Spleen (tissue), 11 donors: ENCODE data around the gene RPA1. TPM values are rescaled to one million over a fixed set of nuclear protein-coding genes. Genes with fewer than 3 reads are reported as not detected.
"Not testable (repeated sequence)": the region's sequence is repeated elsewhere in the genome, so short reads cannot be mapped to it uniquely, and the experiment has no call there.

Experiments used
- DNase-seq: peaks from one replicate; pipeline ENCODE4 v3.0.0-alpha.2; 2020
- H3K27ac ChIP-seq, 8 donors: fragments of 200-600 bp; sonication (generic) in 7 of 8; 1 replicate in 4 of 8; 2 replicates in 4 of 8; pipeline versions ENCODE4 v1.5.0 to v1.8.0; 2016 to 2021; ENCODE audit warnings: inconsistent platforms in 4 of 8, mild to moderate bottlenecking in 4 of 8, moderate library complexity in 1 of 8
- H3K27me3 ChIP-seq, 7 donors: fragments of 200-600 bp; sonication (generic) in 6 of 7; replicated peaks in 1 of 7; 1 replicate in 4 of 7; 2 replicates in 3 of 7; pipeline versions ENCODE4 v1.5.0 to v1.8.0; 2016 to 2021; ENCODE audit warnings: inconsistent platforms in 3 of 7, mild to moderate bottlenecking in 1 of 7
- H3K36me3 ChIP-seq, 6 donors: fragments of 200-600 bp; sonication (generic) in 5 of 6; 1 replicate in 4 of 6; 2 replicates in 2 of 6; pipeline versions ENCODE4 v1.5.0 to v1.8.0; 2016 to 2021; ENCODE audit warnings: inconsistent platforms in 2 of 6
- H3K4me1 ChIP-seq, 6 donors: fragments of 200-600 bp; sonication (generic) in 5 of 6; 1 replicate in 3 of 6; 2 replicates in 3 of 6; pipeline versions ENCODE4 v1.5.0 to v1.8.0; 2016 to 2021; ENCODE audit warnings: inconsistent platforms in 3 of 6
- H3K4me3 ChIP-seq, 8 donors: fragments of 200-600 bp; sonication (generic) in 7 of 8; 1 replicate in 4 of 8; 2 replicates in 4 of 8; pipeline versions ENCODE4 v1.5.0 to v1.8.0; 2016 to 2021; ENCODE audit warnings: inconsistent platforms in 4 of 8, mild to moderate bottlenecking in 4 of 8, moderate library complexity in 2 of 8
- H3K9me3 ChIP-seq, 8 donors: fragments of 200-600 bp; sonication (generic) in 7 of 8; 1 replicate in 4 of 8; 2 replicates in 4 of 8; pipeline versions ENCODE4 v1.5.0 to v1.8.0; 2016 to 2021; ENCODE audit warnings: inconsistent platforms in 4 of 8
- POLR2A ChIP-seq, 3 donors: fragments of 450-650 bp; IDR thresholded peaks; one replicate each; pipeline ENCODE4 v1.5.1; 2017; ENCODE audit warnings: antibody characterized with exemption in 3 of 3, mild to moderate bottlenecking in 1 of 3
- POLR2AphosphoS5 ChIP-seq, 3 donors: sonication (generic); formaldehyde crosslinking; IDR thresholded peaks; one replicate each; pipeline ENCODE4 v1.5.1; 2017; ENCODE audit warnings: antibody characterized with exemption in 3 of 3
- WGBS, 5 donors: extraction: QIAGEN DNeasy Blood & Tissue Kit in 3 of 5; methylation state at CpG; one replicate each; pipeline versions ENCODE4 v1.1.5 to v1.1.7; 2013 to 2018; 5-methylcytosine and 5-hydroxymethylcytosine counted together
- intact Hi-C: fragments of 100-400 bp; cut with DNase I; formaldehyde crosslinking; loops from one replicate; pipeline ENCODE4 v1.15.0; 2023; ENCODE audit warnings: low total_unique reads
- polyA plus RNA-seq, 3 donors: library from polyadenylated mRNA; stranded (reverse); fragments of 200-250 nt; gene quantifications; one replicate each; pipeline ENCODE4 v1.2.1, GENCODE V29; 2013
- total RNA-seq, 7 donors: library from RNA; depleted of rRNA in 3 of 7; stranded (reverse); fragments of >200 nt in 3 of 7; fragmentation: NEBNext Ultra II Directional in 4 of 7; extraction: Animal tissue kit (Norgen Biotek cat#: 25700) in 4 of 7; gene quantifications; one replicate each; pipeline versions ENCODE4 v1.1.0 to v1.2.1, GENCODE V29; 2016 to 2021
- TF ChIP-seq, protein P1 (sequence below), 11 experiments: fragments of 200-600 bp in 7 of 11; fragments of 450-650 bp in 4 of 11; sonication (generic) in 4 of 11; IDR thresholded peaks in 8 of 11; conservative IDR thresholded peaks in 3 of 11; 1 replicate in 7 of 11; 2 replicates in 4 of 11; pipeline versions ENCODE4 v1.4.0 to v1.8.0; 2016 to 2021; ENCODE audit warnings: antibody characterized with exemption in 11 of 11, inconsistent platforms in 4 of 11, mild to moderate bottlenecking in 1 of 11
- donor health status: healthy with polysubstance abuse.
- donor health status: DM: no; HTN: no; CAD: no; lungs with moderate emphysema.
- donor health status: DM: no; HTN: no; CAD: no.
- donor health status: Bipolar disorder and iron deficiency.
- donor health status: healthy.
- donor health status: DM: no; HTN: no; CAD: no.
- donor health status: DM: yes; HTN: yes; CAD: no.

The RPA1 gene
- total and polyA plus RNA-seq, 10 donors, result 20.7 to 101 (median 35.1) TPM

DNA sequence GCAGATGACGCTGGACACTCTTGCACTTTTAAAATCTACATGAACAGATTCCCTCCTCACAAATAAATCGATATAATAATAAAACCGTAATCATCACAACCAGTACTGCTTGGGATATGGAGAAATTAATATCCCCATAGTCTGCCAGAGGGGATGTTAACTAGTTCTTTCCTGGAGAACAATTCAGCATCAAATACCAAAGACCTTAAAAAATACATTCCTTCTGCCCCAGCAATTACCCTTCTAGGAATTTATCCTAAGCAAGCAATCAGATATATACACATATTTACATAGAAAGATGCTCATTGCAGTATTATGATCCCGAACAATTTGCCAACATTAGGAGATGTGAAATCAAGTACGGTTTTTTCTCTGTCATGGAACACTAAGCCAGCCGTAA is 21.9 kb upstream of the RPA1 start:
- TF ChIP-seq POLR2A (IDR thresholded peaks at IDR 0.05), result no peak
- TF ChIP-seq, protein P1, sequence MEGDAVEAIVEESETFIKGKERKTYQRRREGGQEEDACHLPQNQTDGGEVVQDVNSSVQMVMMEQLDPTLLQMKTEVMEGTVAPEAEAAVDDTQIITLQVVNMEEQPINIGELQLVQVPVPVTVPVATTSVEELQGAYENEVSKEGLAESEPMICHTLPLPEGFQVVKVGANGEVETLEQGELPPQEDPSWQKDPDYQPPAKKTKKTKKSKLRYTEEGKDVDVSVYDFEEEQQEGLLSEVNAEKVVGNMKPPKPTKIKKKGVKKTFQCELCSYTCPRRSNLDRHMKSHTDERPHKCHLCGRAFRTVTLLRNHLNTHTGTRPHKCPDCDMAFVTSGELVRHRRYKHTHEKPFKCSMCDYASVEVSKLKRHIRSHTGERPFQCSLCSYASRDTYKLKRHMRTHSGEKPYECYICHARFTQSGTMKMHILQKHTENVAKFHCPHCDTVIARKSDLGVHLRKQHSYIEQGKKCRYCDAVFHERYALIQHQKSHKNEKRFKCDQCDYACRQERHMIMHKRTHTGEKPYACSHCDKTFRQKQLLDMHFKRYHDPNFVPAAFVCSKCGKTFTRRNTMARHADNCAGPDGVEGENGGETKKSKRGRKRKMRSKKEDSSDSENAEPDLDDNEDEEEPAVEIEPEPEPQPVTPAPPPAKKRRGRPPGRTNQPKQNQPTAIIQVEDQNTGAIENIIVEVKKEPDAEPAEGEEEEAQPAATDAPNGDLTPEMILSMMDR (IDR thresholded peaks at IDR 0.05 in 8 of 11, conservative IDR thresholded peaks at IDR 0.05 in 3 of 11), result no peak
- no peak for TF ChIP-seq POLR2AphosphoS5 (IDR thresholded peaks at IDR 0.05)
- no peak overlapping the region for H3K27ac ChIP-seq
- H3K4me1 ChIP-seq, result no peaks in the 10 kb centered on the region
- no peak for DNase-seq
- intact Hi-C loops, result no loop called here
- no peaks in the 10 kb centered on the region for H3K9me3 ChIP-seq
- H3K4me3 ChIP-seq, result no peak overlapping the region
- H3K36me3 ChIP-seq, result peaks cover 5 to 84% (median 25%) of the 10 kb centered on the region in 6 donors
- 93 to 96% (median 95%) methylated on average over 6 of the region's 6 CpGs for WGBS, 5 donors
- H3K27me3 ChIP-seq, result no peaks in the 10 kb centered on the region

DNA sequence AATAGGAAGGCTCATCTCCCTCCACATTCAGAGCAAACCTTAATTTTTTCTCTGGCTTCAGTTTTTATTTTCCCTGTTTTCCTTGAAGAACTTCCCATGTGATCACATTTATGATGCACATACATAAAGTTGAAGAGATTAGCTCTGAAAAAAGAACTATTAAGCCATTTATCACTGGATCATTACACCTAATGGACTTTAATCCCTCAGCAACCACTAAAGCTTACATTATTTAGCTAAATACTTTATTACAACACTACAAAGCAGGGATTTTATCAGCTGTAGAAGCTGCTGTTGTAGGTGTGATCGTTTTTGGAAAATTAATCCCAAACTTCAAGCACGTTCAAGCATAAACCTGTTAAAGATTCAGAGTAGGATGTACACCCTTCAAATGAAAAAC is 21.2 kb upstream of the RPA1 start:
- TF ChIP-seq POLR2AphosphoS5 (IDR thresholded peaks at IDR 0.05), result no peak
- TF ChIP-seq POLR2A (IDR thresholded peaks at IDR 0.05), result no peak
- TF ChIP-seq, protein P1 (IDR thresholded peaks at IDR 0.05 in 8 of 11, conservative IDR thresholded peaks at IDR 0.05 in 3 of 11), result no peak
- no peaks in the 10 kb centered on the region for H3K27me3 ChIP-seq
- H3K9me3 ChIP-seq, result no peaks in the 10 kb centered on the region
- no peak for DNase-seq
- H3K36me3 ChIP-seq, result peaks cover 5 to 84% (median 25%) of the 10 kb centered on the region in 6 donors
- no peak overlapping the region for H3K27ac ChIP-seq
- no peak overlapping the region for H3K4me3 ChIP-seq
- 75 to 94% (median 90%) methylated on average over 2 of the region's 2 CpGs for WGBS, 5 donors
- intact Hi-C loops, result no loop called here
- no peaks in the 10 kb centered on the region for H3K4me1 ChIP-seq

DNA sequence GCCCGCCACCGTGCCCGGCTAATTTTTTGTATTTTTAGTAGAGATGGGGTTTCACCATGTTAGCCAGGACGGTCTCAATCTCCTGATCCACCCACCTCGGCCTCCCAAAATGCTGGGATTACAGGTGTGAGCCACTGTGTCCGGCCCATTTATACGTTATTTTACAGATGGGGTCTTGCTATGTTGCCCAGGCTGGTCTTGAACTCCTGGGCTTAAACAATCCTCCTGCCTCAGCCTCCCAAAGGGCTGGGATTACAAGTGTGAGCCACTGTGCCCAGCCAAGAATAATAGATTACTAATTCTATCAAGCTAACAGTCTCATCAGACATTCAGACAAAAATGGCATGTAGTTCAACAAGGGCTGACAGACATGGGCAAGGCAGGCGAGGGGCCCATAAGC is 20.0 kb upstream of the RPA1 start:
- 94 to 99% (median 97%) methylated on average over 8 of the region's 8 CpGs for WGBS, 5 donors
- H3K4me1 ChIP-seq, H3K27me3 ChIP-seq, H3K4me3 ChIP-seq, H3K27ac ChIP-seq, DNase-seq, intact Hi-C loops, H3K9me3 ChIP-seq: not testable (repeated sequence)
- H3K36me3 ChIP-seq, result peaks cover 4 to 84% (median 21%) of the 10 kb centered on the region in 6 donors

DNA sequence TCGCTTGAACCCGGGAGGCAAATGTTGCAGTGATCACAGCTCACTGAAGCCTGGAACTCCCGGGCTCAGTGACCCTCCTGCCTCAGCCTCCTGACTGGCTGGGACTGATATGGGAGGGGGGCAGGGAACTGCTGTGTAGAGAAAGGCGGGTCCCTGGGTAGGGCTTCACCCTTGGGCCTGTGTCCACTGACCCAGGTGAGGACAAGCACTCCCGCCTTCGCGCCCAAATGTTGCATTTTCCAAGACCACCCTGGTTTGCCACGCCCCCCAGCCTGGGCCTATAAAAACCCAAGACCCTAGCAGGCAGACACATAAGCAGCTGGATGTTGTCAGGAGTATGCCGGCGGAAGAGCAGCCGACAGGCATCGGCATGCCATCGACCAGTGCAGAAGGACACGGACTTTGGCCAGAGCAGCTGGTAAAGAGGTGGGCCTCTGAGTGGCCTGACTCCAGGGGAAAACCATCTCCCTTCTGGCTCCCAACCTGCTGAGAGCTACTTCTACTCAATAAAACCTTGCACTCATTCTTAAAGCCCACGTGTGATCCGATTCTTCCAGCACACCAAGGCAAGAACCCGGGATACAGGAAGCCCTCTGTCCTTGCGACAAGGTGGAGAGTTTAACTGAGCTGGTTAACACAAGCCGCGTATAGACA is 19.2 kb upstream of the RPA1 start:
- Histone ChIP-seq H3K4me3 (no peak overlapping the region), H3K4me1 (no peaks in the 10 kb centered on the region), H3K27me3 (no peaks in the 10 kb centered on the region), H3K36me3 (peaks cover 4 to 84% (median 21%) of the 10 kb centered on the region in 6 donors), H3K27ac (no peak overlapping the region), H3K9me3 (no peaks in the 10 kb centered on the region)
- peak; percentile 42 for DNase-seq
- WGBS, 5 donors, result 79 to 95% (median 90%) methylated on average over 14 to 20 of the region's 20 CpGs
- TF ChIP-seq, protein P1 (IDR thresholded peaks at IDR 0.05 in 8 of 11, conservative IDR thresholded peaks at IDR 0.05 in 3 of 11), result no peak
- TF ChIP-seq POLR2A (IDR thresholded peaks at IDR 0.05) (no peak), POLR2AphosphoS5 (IDR thresholded peaks at IDR 0.05) (no peak)
- intact Hi-C loops, result no loop called here
